HG03066 (cell line): Measurements from ENCODE around the gene NR3C1.

Source experiments
- ATAC-seq: cut with Tn5 transposase; IDR thresholded peaks from one replicate; pipeline ENCODE4 v1.9.1; 2021; ENCODE audit warnings: low read depth; ENCODE audit not compliant: unreplicated experiment

The NR3C1 gene

GRCh38 chr5:143400541-143401226, 2.8 kb downstream of the NR3C1 start:
- ATAC-seq, result no peak

DNA sequence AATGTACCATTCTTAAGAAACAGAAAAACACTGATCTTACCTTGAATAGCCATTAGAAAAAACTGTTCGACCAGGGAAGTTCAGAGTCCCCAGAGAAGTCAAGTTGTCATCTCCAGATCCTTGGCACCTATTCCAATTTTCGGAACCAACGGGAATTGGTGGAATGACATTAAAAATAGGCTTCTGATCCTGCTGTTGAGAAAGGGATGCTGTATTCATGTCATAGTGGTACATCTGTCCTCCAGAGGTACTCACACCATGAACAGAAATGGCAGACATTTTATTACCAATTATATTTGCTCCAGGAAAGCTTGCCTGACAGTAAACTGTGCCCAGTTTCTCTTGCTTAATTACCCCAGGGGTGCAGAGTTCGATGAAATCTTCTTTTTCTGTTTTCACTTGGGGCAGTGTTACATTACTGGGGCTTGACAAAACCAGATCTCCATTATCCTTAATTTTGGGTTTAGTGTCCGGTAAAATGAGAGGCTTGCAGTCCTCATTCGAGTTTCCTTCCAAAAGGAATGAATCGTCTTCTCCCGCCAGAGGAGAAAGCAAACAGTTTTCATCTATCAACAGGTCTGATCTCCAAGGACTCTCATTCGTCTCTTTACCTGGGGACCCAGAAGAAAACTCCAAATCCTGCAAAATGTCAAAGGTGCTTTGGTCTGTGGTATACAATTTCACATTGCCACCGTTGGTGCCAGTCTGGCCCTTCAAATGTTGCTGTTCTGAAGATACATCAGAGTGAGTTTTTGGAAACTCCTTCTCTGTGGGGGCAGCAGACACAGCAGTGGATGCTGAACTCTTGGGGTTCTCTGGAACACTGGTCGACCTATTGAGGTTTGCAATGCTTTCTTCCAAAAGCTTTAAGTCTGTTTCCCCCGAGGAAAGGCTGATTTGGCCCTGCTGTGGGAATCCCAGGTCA, 3.6 kb downstream of the NR3C1 start:
- ATAC-seq, result no peak

GRCh38 chr5:143398451-143399237, 4.8 kb downstream of the NR3C1 start:
- ATAC-seq, result no peak

- ATAC-seq, result no peak
Observed at GRCh38 chr5:143398053-143398355, 5.5 kb downstream of the NR3C1 start.

DNA sequence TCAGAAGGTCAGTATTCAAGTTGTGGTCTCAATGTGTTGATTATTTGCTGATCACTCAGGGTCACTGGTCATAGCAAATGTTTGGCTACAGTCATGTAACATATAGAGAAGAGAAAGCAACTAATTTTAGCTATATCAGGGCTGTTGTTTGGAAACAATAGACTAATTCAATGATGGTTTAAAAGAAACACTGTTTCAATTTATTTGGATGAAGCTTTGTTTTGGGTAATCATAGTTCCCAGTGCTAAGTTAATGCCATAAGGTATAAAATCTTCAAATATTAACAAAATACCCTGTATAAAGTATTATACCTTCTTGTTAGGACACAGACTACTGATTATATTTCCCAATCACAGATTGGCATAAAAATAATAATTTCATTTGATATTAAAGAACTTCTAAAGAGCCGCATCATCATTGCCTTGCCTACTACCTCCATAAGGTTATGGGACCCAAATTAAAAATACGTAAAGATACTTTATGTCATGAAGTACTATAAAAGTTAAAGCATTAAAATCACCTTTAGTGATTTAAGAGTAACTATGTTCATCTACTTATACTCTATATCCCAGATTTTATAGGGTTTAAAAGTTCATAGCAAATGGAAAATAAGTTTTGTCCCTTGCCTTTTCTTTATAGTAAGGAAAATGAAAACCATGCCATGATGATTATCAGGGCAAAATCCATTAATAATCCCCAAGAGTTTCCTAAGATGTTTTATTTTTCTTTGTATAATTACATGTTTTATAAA, 6.0 kb downstream of the NR3C1 start:
- ATAC-seq, result no peak

- no peak for ATAC-seq
Observed at GRCh38 chr5:143396353-143396940, 7.0 kb downstream of the NR3C1 start.

DNA sequence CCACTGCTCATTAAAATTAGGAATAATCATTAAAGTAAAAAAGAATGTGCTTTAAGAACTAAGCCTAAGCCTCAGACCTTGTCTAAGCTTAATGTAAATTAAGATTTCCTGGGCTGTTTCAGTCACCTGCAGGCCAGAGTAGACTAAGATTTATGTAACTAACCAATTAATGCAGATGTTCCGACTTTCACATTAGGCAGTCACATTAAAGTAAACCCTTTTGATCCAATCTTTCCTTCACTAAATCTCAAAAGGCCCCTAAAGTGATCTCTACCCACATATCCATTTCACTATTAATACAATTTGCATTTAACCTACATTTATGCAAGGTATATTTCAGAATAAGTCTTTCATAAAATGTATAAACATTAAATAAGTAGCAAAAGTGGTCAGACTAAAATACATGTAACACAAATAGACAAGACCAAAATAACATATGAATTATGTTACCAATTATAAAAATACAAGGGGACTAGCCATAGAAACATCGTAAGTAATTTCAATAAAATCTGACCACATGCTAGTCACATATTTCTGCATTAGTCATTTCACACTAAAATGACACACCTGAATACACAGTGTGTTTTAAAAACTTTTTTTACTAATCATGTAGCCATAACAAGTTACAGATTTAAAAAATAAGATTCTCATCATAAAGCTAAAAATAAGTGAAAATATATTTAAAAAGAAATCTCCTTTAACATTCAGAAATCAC, 7.7 kb downstream of the NR3C1 start:
- ATAC-seq, result peak; percentile 43

GRCh38 chr5:143393524-143393923, 10.0 kb downstream of the NR3C1 start:
- no peak for ATAC-seq

DNA sequence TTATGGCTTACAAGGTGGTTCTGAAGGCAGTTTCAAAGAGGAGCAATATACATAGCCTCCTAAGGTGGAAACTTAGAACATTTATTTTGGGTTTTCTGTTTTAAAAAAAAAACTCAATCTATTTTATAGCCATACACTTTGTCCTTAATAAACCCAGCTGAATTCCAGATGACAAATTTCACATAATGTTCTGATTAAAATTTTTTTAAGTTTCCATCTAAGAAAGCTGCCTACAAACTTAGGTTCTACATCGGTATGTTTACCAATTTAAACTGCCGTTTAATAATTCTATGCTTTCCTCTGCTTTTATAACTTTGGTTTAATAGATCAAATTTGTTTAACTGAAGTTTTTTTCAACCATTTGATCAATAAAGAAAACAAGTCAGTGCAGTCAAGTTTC, 12.5 kb downstream of the NR3C1 start:
- ATAC-seq, result no peak

DNA sequence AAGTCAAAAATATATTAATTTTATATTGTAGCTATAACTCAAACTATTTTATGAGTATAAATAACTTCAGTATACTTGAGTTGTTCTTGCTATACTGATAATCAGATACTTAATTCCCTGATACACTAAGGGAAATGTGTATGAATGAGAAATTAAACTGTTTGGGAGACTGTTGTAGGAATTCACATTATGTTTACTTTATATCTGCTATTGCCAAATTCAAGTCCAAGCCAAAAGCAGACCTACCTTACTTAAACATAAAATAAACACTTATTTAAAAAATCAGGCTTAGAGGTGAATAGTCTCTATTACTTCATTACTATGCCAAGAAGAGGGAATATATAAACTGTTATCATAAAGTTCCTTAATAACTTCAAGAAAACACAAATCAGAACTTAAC, 13.2 kb downstream of the NR3C1 start:
- no peak for ATAC-seq

DNA sequence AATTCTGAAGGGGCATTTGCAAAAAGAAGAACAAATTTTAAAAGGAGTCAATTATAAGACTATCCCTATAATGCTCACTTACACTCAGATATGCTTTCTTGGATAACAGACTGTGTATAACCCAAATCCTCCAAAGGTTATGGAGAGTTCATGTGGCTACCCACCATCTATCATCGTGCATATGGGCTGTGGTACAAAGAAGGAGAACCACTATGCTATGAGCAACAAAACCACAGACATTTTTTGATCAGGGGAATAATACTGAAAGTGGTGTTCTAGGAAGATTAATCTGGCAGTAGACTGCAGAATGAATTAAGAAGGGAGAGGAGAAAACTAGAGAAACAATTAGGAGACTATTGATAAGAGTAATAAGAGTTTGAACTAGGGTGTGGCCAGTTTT, 16.8 kb downstream of the NR3C1 start:
- no peak for ATAC-seq

DNA sequence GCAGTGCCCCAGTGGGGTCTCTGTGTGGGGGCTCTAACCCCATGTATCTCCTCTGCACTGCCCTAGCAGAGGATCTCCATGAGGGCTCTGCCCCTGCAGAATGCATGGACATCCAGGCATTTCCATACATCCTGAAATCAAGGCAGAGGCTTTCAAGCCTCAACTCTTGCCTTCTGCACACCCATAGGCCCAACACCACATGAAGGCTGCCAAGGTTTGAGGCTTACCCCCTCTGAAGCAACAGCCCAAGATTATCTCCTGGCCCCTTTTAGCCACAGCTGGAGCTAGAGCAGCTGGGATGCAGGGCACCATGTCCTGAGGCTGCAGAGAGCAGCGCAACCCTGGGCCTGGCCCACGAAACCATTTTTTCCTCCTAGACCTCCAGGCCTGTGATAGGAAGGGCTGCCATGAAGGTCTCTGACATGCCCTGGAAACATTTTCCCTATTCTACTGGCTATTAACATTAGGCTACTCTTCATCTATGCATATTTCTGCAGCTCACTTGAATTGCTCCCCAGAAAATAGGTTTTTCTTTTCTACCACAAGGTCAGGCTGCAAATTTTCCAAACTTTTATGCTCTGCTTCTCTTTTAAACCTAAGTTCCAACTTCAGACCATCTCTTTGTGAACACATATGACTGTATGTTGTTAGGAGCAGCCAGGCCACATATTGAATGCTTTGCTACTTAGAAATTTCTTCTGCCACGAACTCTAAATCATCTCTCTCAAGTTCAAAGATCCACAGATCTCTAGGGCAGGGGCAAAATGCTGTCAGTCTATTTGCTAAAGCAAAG, 18.4 kb downstream of the NR3C1 start:
- no peak for ATAC-seq

DNA sequence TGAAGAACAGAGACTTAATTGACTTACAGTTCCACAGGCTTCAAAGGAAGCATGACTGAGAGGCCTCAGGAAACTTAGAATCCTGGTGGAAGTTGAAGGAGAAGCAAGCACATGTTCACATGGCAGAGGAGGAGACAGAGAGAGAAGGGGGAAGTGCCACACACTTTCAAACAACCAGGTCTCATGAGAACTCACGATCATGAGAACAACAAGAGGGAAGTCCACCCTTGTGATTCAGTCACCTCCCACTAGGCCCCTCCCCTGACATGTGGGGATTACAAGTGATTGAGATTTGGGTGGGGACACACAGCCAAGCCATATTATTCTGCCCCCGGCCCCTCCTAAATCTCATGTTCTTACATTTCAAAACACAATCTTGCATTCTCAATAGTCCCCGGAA, 19.5 kb downstream of the NR3C1 start:
- ATAC-seq, result no peak

DNA sequence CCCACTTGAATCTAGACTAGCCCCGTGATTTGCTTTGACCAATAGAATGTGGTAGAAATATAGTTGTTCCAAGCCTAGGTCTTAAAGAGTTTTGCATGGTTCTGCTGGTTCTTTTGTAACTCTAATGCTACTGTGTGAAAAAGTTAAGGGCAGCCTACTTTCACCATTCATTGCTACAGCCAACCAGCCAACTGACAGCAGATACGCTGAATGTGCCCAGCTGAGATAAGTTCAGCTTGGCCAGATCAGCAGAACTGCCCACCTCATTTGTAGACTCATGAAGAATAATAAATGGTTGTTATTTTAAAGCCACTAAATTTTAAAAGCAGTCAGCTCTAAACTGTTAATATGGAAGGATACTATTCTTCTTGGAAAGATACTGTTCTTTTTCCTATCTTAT, 23.9 kb downstream of the NR3C1 start:
- no peak for ATAC-seq

GRCh38 chr5:143376911-143377813, 26.3 kb downstream of the NR3C1 start:
- ATAC-seq, result no peak

GRCh38 chr5:143376195-143376779, 27.2 kb downstream of the NR3C1 start:
- no peak for ATAC-seq

DNA sequence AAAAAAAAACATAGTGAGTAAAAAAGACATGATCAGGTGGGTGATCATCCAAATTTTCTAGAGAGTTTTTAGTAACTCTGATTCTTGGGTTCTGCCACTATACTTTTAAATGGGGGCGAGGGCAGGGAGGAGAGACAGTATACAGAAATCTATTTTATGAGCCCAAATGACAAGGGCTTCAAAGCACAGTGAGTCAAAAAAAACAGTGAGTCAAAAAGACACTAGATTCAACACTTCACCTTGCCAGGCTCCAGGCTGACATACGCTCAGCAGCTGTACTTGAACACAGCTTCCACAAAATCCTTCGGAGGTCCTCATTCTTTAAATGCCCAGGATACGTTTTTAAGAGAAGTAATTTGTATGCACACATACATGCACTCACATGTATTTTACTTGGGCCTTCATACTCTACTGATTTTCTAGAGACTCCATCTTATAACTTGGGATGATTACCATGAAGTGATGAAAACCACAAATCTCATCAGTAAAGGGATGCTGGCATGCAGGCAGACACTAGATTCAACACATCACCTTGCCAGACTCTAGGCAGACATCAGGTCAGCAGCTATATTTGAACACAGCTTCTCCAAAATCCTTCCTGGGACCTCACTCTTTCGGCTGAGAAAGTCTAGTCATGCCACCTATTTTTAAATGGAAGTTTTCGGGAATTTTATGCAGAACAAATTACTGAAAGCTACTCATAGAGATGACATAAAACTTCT, 28.8 kb downstream of the NR3C1 start:
- ATAC-seq, result no peak
